DND-41 (cell line): Measurements from ENCODE around the gene EML3.

ENCODE experiments used
- CTCF ChIP-seq: IDR thresholded peaks from 2 replicates; pipeline ENCODE4 v1.5.1; 2012; ENCODE audit warnings: borderline replicate concordance, low read length, moderate library complexity, mild to moderate bottlenecking; ENCODE audit not compliant: poor library complexity, severe bottlenecking; ENCODE audit errors: extremely low read depth
- EZH2 ChIP-seq: IDR thresholded peaks from 3 replicates; pipeline ENCODE4 v1.6.1; 2012; ENCODE audit warnings: borderline replicate concordance, low read depth, mild to moderate bottlenecking, moderate library complexity, low read length, inconsistent platforms; ENCODE audit not compliant: severe bottlenecking

GRCh38 chr11:62621567-62622470, 9.2 kb upstream of the EML3 start, which contains the start of gene B3GAT3:
- peak; percentile 2 for TF ChIP-seq CTCF
- no peak for TF ChIP-seq EZH2
